HepG2 (cell line): Measurements from ENCODE around the gene MTHFSD. TPM values are rescaled to one million over a fixed set of nuclear protein-coding genes. Genes with fewer than 3 reads are reported as not detected.

Experiments
- AHR ChIP-seq: IDR thresholded peaks from 2 replicates; pipeline ENCODE4 v1.6.1; 2018; ENCODE audit warnings: missing genetic modification reagents, missing compliant biosample characterization
- ARNTL ChIP-seq: sonication (generic); formaldehyde crosslinking; IDR thresholded peaks from 2 replicates; pipeline ENCODE4 v1.4.0; 2020; ENCODE audit warnings: mild to moderate bottlenecking, missing genetic modification reagents
- ATF3 ChIP-seq: sonication (generic); formaldehyde crosslinking; IDR thresholded peaks from 2 replicates; pipeline ENCODE4 v1.4.0; 2020; ENCODE audit warnings: missing genetic modification reagents
- ATF4 ChIP-seq, 2 experiments: fragments of 450-650 bp in 1 of 2; sonication (generic) in 1 of 2; formaldehyde crosslinking; IDR thresholded peaks; 2 replicates each; pipeline versions ENCODE4 v1.5.0 to v1.8.0; 2020 to 2022; ENCODE audit warnings: mild to moderate bottlenecking in 1 of 2, missing genetic modification reagents in 1 of 2
- BCLAF1 ChIP-seq: fragments of 450-650 bp; IDR thresholded peaks from 2 replicates; pipeline ENCODE4 v1.6.1; 2017; ENCODE audit warnings: mild to moderate bottlenecking
- BORCS8-MEF2B ChIP-seq: sonication (generic); formaldehyde crosslinking; IDR thresholded peaks from 2 replicates; pipeline ENCODE4 v1.8.0; 2022; ENCODE audit warnings: mild to moderate bottlenecking, missing genetic modification reagents
- DMAP1 ChIP-seq: IDR thresholded peaks from 2 replicates; pipeline ENCODE4 v1.6.1; 2016
- FOXK1 ChIP-seq: sonication (generic); formaldehyde crosslinking; IDR thresholded peaks from 2 replicates; pipeline ENCODE4 v1.4.0; 2020; ENCODE audit warnings: low read depth, missing genetic modification reagents, borderline replicate concordance
- GABPB1 ChIP-seq: IDR thresholded peaks from 2 replicates; pipeline ENCODE4 v1.6.1; 2016; ENCODE audit warnings: mild to moderate bottlenecking, missing genetic modification reagents, moderate library complexity, missing compliant biosample characterization
- GPN1 ChIP-seq: sonication (generic); formaldehyde crosslinking; IDR thresholded peaks from 2 replicates; pipeline ENCODE4 v1.5.1; 2020; ENCODE audit warnings: missing genetic modification reagents, borderline replicate concordance
- PCBP2 ChIP-seq: fragments of 200-400 bp; formaldehyde crosslinking; optimal IDR thresholded peaks from 2 replicates; pipeline ENCODE3; 2018; ENCODE audit warnings: low read length, low read depth; ENCODE audit not compliant: poor library complexity, severe bottlenecking
- SP4 ChIP-seq: sonication (generic); formaldehyde crosslinking; IDR thresholded peaks from 2 replicates; pipeline ENCODE4 v1.8.1; 2023; ENCODE audit warnings: mild to moderate bottlenecking, missing genetic modification reagents
- THYN1 ChIP-seq: sonication (generic); formaldehyde crosslinking; IDR thresholded peaks from 2 replicates; pipeline ENCODE4 v1.8.1; 2023; ENCODE audit warnings: low read depth, mild to moderate bottlenecking, moderate library complexity, missing genetic modification reagents, borderline replicate concordance
- ZBTB14 ChIP-seq: sonication (generic); formaldehyde crosslinking; IDR thresholded peaks from 2 replicates; pipeline ENCODE4 v1.4.0; 2020; ENCODE audit warnings: missing genetic modification reagents
- ZC3H4 ChIP-seq: sonication (generic); formaldehyde crosslinking; IDR thresholded peaks from 2 replicates; pipeline ENCODE4 v1.4.0; 2020; ENCODE audit warnings: missing genetic modification reagents, borderline replicate concordance
- ZMAT3 ChIP-seq: sonication (generic); formaldehyde crosslinking; conservative IDR thresholded peaks from 2 replicates; pipeline ENCODE4 v1.7.0; 2021; ENCODE audit warnings: missing genetic modification reagents
- ZNF101 ChIP-seq: sonication (generic); formaldehyde crosslinking; IDR thresholded peaks from 2 replicates; pipeline ENCODE4 v1.4.0; 2020; ENCODE audit warnings: mild to moderate bottlenecking, low read depth, missing genetic modification reagents, borderline replicate concordance
- ZNF331 ChIP-seq: sonication (generic); formaldehyde crosslinking; IDR thresholded peaks from 2 replicates; pipeline ENCODE4 v1.4.0; 2020; ENCODE audit warnings: missing genetic modification reagents
- ZNF513 ChIP-seq: sonication (generic); formaldehyde crosslinking; conservative IDR thresholded peaks from 2 replicates; pipeline ENCODE4 v1.5.0; 2020; ENCODE audit warnings: missing genetic modification reagents
- ZNF570 ChIP-seq: sonication (generic); formaldehyde crosslinking; IDR thresholded peaks from 2 replicates; pipeline ENCODE4 v1.4.0; 2020; ENCODE audit warnings: mild to moderate bottlenecking, missing genetic modification reagents, borderline replicate concordance
- ZNF598 ChIP-seq: sonication (generic); formaldehyde crosslinking; IDR thresholded peaks from 2 replicates; pipeline ENCODE4 v1.5.1; 2020; ENCODE audit warnings: mild to moderate bottlenecking, missing genetic modification reagents, borderline replicate concordance
- ZNF839 ChIP-seq: sonication (generic); formaldehyde crosslinking; IDR thresholded peaks from 2 replicates; pipeline ENCODE4 v1.4.0; 2020; ENCODE audit warnings: missing genetic modification reagents, mild to moderate bottlenecking, borderline replicate concordance
- polyA plus RNA-seq, 8 experiments: library from polyadenylated mRNA; depleted of rRNA in 3 of 8; stranded (reverse) in 7 of 8; unstranded in 1 of 8; fragments of >200 nt; fragmentation: Illumina TruSeq in 4 of 8; extraction: Trizol in 4 of 8; gene quantifications; 2 replicates each; pipeline versions ENCODE4 v1.2.1 to v1.2.3, GENCODE V29; 2011 to 2016; ENCODE audit warnings: low read depth in 4 of 8, missing spikeins in 1 of 8, mixed read lengths in 1 of 8; ENCODE audit not compliant: insufficient read depth in 1 of 8
- total RNA-seq, 5 experiments: library from RNA; depleted of rRNA; stranded (reverse); fragments of >200 nt; fragmentation: Illumina TruSeq; extraction: Trizol; gene quantifications; 2 replicates each; pipeline ENCODE4 v1.2.3, GENCODE V29; 2016; ENCODE audit warnings: low read depth in 1 of 5

MTHFSD gene
- total and polyA plus RNA-seq, 2 of the 13 experiments (the other 11 are each of a cell fraction or from before 2014, with no cell fraction given) = 14.2 to 16.3 TPM

GRCh38 chr16:86517652-86518258 is 37.3 kb downstream of the MTHFSD start (continued):
- TF ChIP-seq ATF3 (CRISPR knock-in tag) (no peak), PCBP2 (no peak), ZNF598 (0 out of 2 replicates have a peak, but pooled peaks have one; percentile 40), ARNTL (no peak), GABPB1 (CRISPR knock-in tag) (0 out of 2 replicates have a peak, but pooled peaks have one; percentile 16), ZNF331 (CRISPR knock-in tag) (no peak), SP4 (no peak), ZBTB14 (CRISPR knock-in tag) (no peak), ZNF570 (CRISPR knock-in tag) (no peak), BCLAF1 (no peak), DMAP1 (CRISPR knock-in tag) (no peak), AHR (CRISPR knock-in tag) (0 out of 2 replicates have a peak, but pooled peaks have one; percentile 37), BORCS8-MEF2B (CRISPR knock-in tag) (no peak; the same call in 1 of the 2 replicates), ZC3H4 (no peak), FOXK1 (CRISPR knock-in tag) (no peak), ZMAT3 (CRISPR knock-in tag) (no peak), THYN1 (CRISPR knock-in tag) (no peak), ZNF101 (CRISPR knock-in tag) (no peak), ZNF513 (CRISPR knock-in tag) (no peak), GPN1 (no peak), ATF4 (CRISPR knock-in tag; IDR thresholded peaks at IDR 0.05) (no peak), ZNF839 (CRISPR knock-in tag) (no peak)
